Skeletal muscle satellite cell (primary cell): ENCODE data around the gene SLC14A1. TPM values are rescaled to one million over a fixed set of nuclear protein-coding genes. Genes with fewer than 3 reads are reported as not detected.

Experiments
- H3K27me3 ChIP-seq: 2 replicates; pipeline ENCODE4 v1.7.0; 2013; ENCODE audit warnings: low read length; ENCODE audit not compliant: control insufficient read depth, insufficient read depth
- H3K36me3 ChIP-seq: 2 replicates; pipeline ENCODE4 v1.7.0; 2013; ENCODE audit warnings: mild to moderate bottlenecking, control low read depth, low read length; ENCODE audit not compliant: insufficient read depth
- H3K4me1 ChIP-seq: 2 replicates; pipeline ENCODE4 v1.7.0; 2013; ENCODE audit warnings: low read length; ENCODE audit not compliant: control insufficient read depth, insufficient read depth
- H3K4me2 ChIP-seq: 2 replicates; pipeline ENCODE4 v1.7.0; 2013; ENCODE audit warnings: mild to moderate bottlenecking, low read length
- H3K4me3 ChIP-seq: 2 replicates; pipeline ENCODE4 v1.7.0; 2013; ENCODE audit warnings: low read length
- H3K9ac ChIP-seq: 2 replicates; pipeline ENCODE4 v1.7.0; 2013; ENCODE audit warnings: mild to moderate bottlenecking, low read depth, low read length, moderate library complexity
- H3K9me3 ChIP-seq: replicated peaks from 2 replicates; pipeline ENCODE4 v1.7.0; 2013; ENCODE audit warnings: mild to moderate bottlenecking, control low read depth, low read length
- small RNA-seq: library from RNA; depleted of rRNA; stranded (forward); fragments of <200 nt; gene quantifications from one replicate; pipeline ENCODE3, GENCODE V24; 2012

Gene SLC14A1

GRCh38 chr18:45783097-45784075, 59.4 kb downstream of the SLC14A1 start:
- Histone ChIP-seq H3K4me1 (peaks cover 52% of the 10 kb centered on the region), H3K9ac (peak overlapping the region; percentile 72), H3K27me3 (no peaks in the 10 kb centered on the region), H3K4me2 (peak overlapping the region; percentile 39), H3K36me3 (no peaks in the 10 kb centered on the region), H3K9me3 (no peaks in the 10 kb centered on the region), H3K4me3 (no peak overlapping the region)

DNA sequence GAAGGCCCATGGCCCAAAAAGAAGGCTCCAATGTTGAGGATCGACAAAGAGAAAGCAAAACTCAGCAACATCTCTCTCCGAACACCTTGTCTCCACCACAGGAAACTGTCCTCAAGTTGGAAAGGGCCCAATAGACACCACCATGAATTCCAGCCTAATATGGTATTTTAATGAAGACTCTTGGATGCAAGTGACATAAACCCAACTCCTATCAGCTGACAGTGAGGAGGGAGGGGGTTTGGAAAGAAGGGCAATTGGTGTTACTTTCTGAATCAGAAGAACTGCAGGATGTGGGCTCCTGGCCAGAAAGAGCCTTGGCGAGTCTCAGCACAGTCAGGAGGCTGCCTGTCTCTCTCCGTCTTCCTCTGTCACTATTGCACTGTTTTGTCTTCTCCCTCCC, 61.2 kb downstream of the SLC14A1 start:
- no peaks in the 10 kb centered on the region for H3K36me3 ChIP-seq
- no peak overlapping the region for H3K4me2 ChIP-seq
- H3K4me1 ChIP-seq, result peaks cover 41% of the 10 kb centered on the region
- H3K27me3 ChIP-seq, result no peaks in the 10 kb centered on the region
- H3K9me3 ChIP-seq, result no peaks in the 10 kb centered on the region
- H3K4me3 ChIP-seq, result no peak overlapping the region
- H3K9ac ChIP-seq, result peak overlapping the region; percentile 46

DNA sequence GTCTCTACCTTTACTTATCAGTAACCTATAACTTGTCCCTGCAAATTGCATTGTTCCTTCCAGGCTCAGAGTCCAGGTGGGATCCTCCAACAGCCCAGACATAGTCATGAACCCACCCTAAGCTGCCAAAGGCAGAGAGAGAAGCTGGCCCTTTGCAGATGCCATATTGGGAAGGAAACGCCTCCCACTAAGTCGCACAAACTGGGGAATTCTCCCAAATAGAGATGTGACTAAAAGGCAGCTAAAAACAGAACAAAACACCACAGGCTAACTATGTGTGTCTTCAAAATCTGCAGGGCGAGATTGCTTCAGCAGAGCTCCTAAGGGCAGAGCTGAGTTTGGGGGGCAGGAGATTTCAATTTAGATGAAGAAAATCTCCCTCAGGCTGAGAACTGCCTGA, 63.0 kb downstream of the SLC14A1 start:
- H3K4me1 ChIP-seq, result peaks cover 35% of the 10 kb centered on the region
- no peaks in the 10 kb centered on the region for H3K9me3 ChIP-seq
- no peaks in the 10 kb centered on the region for H3K27me3 ChIP-seq
- no peaks in the 10 kb centered on the region for H3K36me3 ChIP-seq
- H3K4me3 ChIP-seq, result no peak overlapping the region
- no peak overlapping the region for H3K9ac ChIP-seq
- H3K4me2 ChIP-seq, result no peak overlapping the region

- H3K4me3 ChIP-seq, result no peak overlapping the region
- no peaks in the 10 kb centered on the region for H3K9me3 ChIP-seq
- H3K36me3 ChIP-seq, result no peaks in the 10 kb centered on the region
- H3K4me1 ChIP-seq, result peaks cover 33% of the 10 kb centered on the region
- H3K4me2 ChIP-seq, result no peak overlapping the region
- H3K27me3 ChIP-seq, result no peaks in the 10 kb centered on the region
- no peak overlapping the region for H3K9ac ChIP-seq
Measured at GRCh38 chr18:45787346-45787745, 63.4 kb downstream of the SLC14A1 start.

GRCh38 chr18:45788861-45789260, 64.9 kb downstream of the SLC14A1 start:
- Histone ChIP-seq H3K9ac (no peak overlapping the region), H3K27me3 (no peaks in the 10 kb centered on the region), H3K9me3 (no peaks in the 10 kb centered on the region), H3K36me3 (no peaks in the 10 kb centered on the region), H3K4me1 (peaks cover 32% of the 10 kb centered on the region), H3K4me2 (no peak overlapping the region), H3K4me3 (no peak overlapping the region)

DNA sequence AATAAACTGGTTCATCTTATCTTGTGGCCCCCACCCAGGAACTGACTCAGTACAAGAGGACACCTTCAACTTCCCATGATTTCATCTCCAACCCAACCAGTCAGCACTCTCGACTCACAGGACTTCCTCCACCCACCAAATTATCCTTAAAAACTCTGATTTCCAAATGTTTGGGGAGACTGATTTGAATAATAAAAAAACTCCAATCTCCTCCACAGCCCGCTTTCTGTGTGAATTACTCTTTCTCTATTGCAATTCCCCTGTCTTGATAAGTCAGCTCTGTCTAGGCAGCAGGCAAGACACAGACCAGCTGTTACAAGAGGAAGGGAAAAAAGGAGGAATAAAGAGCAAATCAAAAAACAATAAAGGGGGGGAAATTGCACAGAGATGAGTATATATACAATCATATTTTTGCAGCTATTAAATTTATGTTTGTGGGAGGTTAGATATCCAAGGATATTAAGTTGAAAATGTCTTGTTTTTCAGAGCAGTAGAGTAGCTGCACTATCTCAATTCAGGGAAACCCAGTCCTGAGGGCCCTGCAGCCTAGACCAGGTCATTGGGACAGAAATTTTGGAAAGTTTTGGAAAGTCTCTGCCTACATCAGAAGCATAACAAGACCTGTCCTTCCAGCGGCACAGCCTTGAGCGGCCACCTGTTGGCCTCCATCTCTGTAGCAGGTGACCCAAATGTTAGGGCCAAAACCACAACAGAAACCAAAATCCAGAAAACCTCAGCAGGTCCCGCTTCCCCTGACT, 68.7 kb downstream of the SLC14A1 start:
- H3K4me2 ChIP-seq, result peak overlapping the region; percentile 25
- H3K9ac ChIP-seq, result peak overlapping the region; percentile 30

DNA sequence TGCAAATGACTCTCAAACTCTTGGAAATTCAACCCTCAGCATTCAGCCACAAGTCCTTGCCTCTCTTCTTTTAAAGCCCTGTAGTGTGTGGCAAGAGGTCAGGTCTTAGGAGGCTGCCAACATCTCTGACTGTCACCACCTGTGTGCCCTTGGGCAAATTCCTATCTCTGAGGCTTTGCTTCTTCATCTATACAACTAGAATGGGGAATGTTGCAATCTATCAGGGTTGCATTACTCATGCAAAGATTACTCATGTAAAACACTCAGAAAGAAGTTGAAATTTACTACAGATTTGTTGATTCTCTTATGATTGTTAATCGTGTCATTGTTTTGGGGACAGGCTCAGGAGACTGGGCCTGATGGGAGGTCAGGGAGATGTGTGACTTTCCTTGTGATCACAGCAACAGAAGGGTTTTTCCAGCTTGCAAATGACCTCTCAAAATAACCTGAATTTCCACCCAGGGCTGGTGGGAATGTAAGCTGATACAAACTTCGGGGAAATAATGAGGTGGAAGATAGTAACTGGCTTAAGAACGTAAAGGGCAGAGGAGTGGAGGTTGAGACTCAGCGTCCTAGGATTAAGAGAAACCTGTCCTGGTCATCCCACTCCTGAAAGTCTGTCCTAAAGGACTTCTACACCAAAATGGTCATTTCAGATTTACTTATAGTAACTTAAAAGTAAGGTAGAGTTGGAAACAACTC, 69.4 kb downstream of the SLC14A1 start:
- Histone ChIP-seq H3K9me3 (no peaks in the 10 kb centered on the region), H3K4me1 (peaks cover 16% of the 10 kb centered on the region), H3K27me3 (no peaks in the 10 kb centered on the region), H3K4me3 (no peak overlapping the region), H3K4me2 (peak overlapping the region; percentile 50), H3K36me3 (no peaks in the 10 kb centered on the region), H3K9ac (peak overlapping the region; percentile 31)

More for the DNA sequence above, 68.7 kb downstream of the SLC14A1 start:
- Histone ChIP-seq H3K36me3 (no peaks in the 10 kb centered on the region), H3K4me3 (no peak overlapping the region), H3K27me3 (no peaks in the 10 kb centered on the region), H3K4me1 (peaks cover 16% of the 10 kb centered on the region), H3K9me3 (no peaks in the 10 kb centered on the region)

- Histone ChIP-seq H3K4me1 (peaks cover 35% of the 10 kb centered on the region), H3K27me3 (no peaks in the 10 kb centered on the region), H3K4me3 (no peak overlapping the region), H3K9me3 (peaks cover 5% of the 10 kb centered on the region), H3K4me2 (no peak overlapping the region), H3K9ac (peak overlapping the region; percentile 63), H3K36me3 (no peaks in the 10 kb centered on the region)
Measured at GRCh38 chr18:45801416-45802004, 77.5 kb downstream of the SLC14A1 start.

Small RNA genes lying within 50 kb of the gene (small RNA-seq; reads per million reads assigned to genes)
- not detected for gene AC087685.1
